OCI-LY1 (cell line): Measurements from ENCODE around the gene YKT6.

Experiments used
- H2AFZ ChIP-seq: fragments of 200-600 bp; sonication (generic), shearing (Covaris generic); 2 replicates; pipeline ENCODE4 v1.6.0; 2014; ENCODE audit warnings: antibody characterized with exemption, mild to moderate bottlenecking, low read length
- H3F3A ChIP-seq: fragments of 200-600 bp; sonication (generic), shearing (Covaris generic); 2 replicates; pipeline ENCODE4 v1.6.0; 2014; ENCODE audit warnings: mild to moderate bottlenecking, antibody characterized with exemption, low read length, moderate library complexity; ENCODE audit not compliant: insufficient read depth
- H3K27ac ChIP-seq: fragments of 200-600 bp; sonication (generic); 2 replicates; pipeline ENCODE4 v1.5.1; 2014; ENCODE audit warnings: low read length, mixed run types, mild to moderate bottlenecking, low read depth; ENCODE audit not compliant: poor library complexity, severe bottlenecking
- H3K27me3 ChIP-seq: fragments of 200-600 bp; sonication (generic); 2 replicates; pipeline ENCODE4 v1.6.0; 2014; ENCODE audit warnings: antibody characterized with exemption, mild to moderate bottlenecking, low read length, moderate library complexity; ENCODE audit not compliant: insufficient read depth
- H3K36me3 ChIP-seq: fragments of 200-600 bp; sonication (generic); 2 replicates; pipeline ENCODE4 v1.6.1; 2014; ENCODE audit warnings: mild to moderate bottlenecking, antibody characterized with exemption, low read length, moderate library complexity, mixed read lengths; ENCODE audit not compliant: insufficient read depth
- H3K4me1 ChIP-seq: fragments of 200-600 bp; sonication (generic); 2 replicates; pipeline ENCODE4 v1.5.1; 2014; ENCODE audit warnings: mild to moderate bottlenecking, low read length, moderate library complexity; ENCODE audit not compliant: insufficient read depth, severe bottlenecking
- H3K4me2 ChIP-seq: fragments of 200-600 bp; sonication (generic), shearing (Covaris generic); 2 replicates; pipeline ENCODE4 v1.6.1; 2014; ENCODE audit warnings: low read length
- H3K4me3 ChIP-seq: fragments of 200-600 bp; sonication (generic); 2 replicates; pipeline ENCODE4 v1.5.1; 2014; ENCODE audit warnings: low read length, low read depth, mild to moderate bottlenecking, mixed read lengths; ENCODE audit not compliant: poor library complexity, severe bottlenecking
- H3K79me2 ChIP-seq: fragments of 200-600 bp; shearing (Covaris generic); 2 replicates; pipeline ENCODE4 v1.6.1; 2016; ENCODE audit warnings: mixed run types, low read length, mixed read lengths; ENCODE audit not compliant: insufficient read depth
- H3K9ac ChIP-seq: fragments of 200-600 bp; sonication (generic), shearing (Covaris generic); 2 replicates; pipeline ENCODE4 v1.6.1; 2014; ENCODE audit warnings: mild to moderate bottlenecking, low read length, mixed read lengths
- H3K9me2 ChIP-seq: fragments of 200-600 bp; sonication (generic), shearing (Covaris generic); 2 replicates; pipeline ENCODE4 v1.6.1; 2014; ENCODE audit warnings: low read depth, mild to moderate bottlenecking, low read length, mixed read lengths
- H3K9me3 ChIP-seq: fragments of 200-600 bp; shearing (Covaris generic); 2 replicates; pipeline ENCODE4 v1.6.1; 2014; ENCODE audit warnings: low read length, mixed read lengths
- H4K20me1 ChIP-seq: fragments of 200-600 bp; sonication (generic), shearing (Covaris generic); 2 replicates; pipeline ENCODE4 v1.6.0; 2016; ENCODE audit warnings: mild to moderate bottlenecking, low read length; ENCODE audit not compliant: insufficient read depth
- CTCF ChIP-seq: fragments of 200-600 bp; sonication (generic), shearing (Covaris generic); IDR thresholded peaks from 2 replicates; pipeline ENCODE4 v1.5.1; 2017; ENCODE audit warnings: mild to moderate bottlenecking, antibody characterized with exemption, low read length, moderate library complexity, mixed read lengths
- EZH2 ChIP-seq: fragments of 200-600 bp; sonication (generic), shearing (Covaris generic); IDR thresholded peaks from 2 replicates; pipeline ENCODE4 v1.8.0; 2017; ENCODE audit warnings: borderline replicate concordance, mixed run types, mild to moderate bottlenecking, antibody characterized with exemption, low read length, moderate library complexity, mixed read lengths

Gene YKT6

GRCh38 chr7:44188480-44189225 lies 12.1 kb upstream of the YKT6 start:
- H3K9me2 ChIP-seq = no peaks in the 10 kb centered on the region
- no peaks in the 10 kb centered on the region for H3K4me1 ChIP-seq
- no peaks in the 10 kb centered on the region for H3K9me3 ChIP-seq
- no peaks in the 10 kb centered on the region for H3F3A ChIP-seq
- no peak overlapping the region for H3K27ac ChIP-seq
- H3K36me3 ChIP-seq = no peaks in the 10 kb centered on the region; the same call in 1 of the 2 replicates
- no peak overlapping the region for H2AFZ ChIP-seq
- no peak overlapping the region for H3K4me3 ChIP-seq
- H4K20me1 ChIP-seq = no peaks in the 10 kb centered on the region
- no peak for TF ChIP-seq EZH2
- TF ChIP-seq CTCF = no peak
- no peak overlapping the region for H3K4me2 ChIP-seq
- H3K27me3 ChIP-seq = peaks cover 9% of the 10 kb centered on the region; the same call in 1 of the 2 replicates
- no peaks in the 10 kb centered on the region for H3K79me2 ChIP-seq
- no peak overlapping the region for H3K9ac ChIP-seq

GRCh38 chr7:44189286-44189992 lies 11.3 kb upstream of the YKT6 start, which contains the start of gene GCK:
Gene GCK, minus strand, starts transcription at chr7:44189439. Its CDS starts 486 bp downstream, at chr7:44188953.
- no peak for TF ChIP-seq CTCF
- no peak for TF ChIP-seq EZH2
- H2AFZ ChIP-seq = no peak within 1 kb of the TSS
- H3K79me2 ChIP-seq = no peaks in the 10 kb centered on the region
- no peak within 1 kb of the TSS for H3K27ac ChIP-seq
- no peak within 1 kb of the TSS for H3K4me3 ChIP-seq
- no peaks in the 10 kb centered on the region for H3K9me2 ChIP-seq
- H3K27me3 ChIP-seq = peaks cover 9% of the 10 kb centered on the region; the same call in 1 of the 2 replicates
- H3K36me3 ChIP-seq = no peaks in the 10 kb centered on the region; the same call in 1 of the 2 replicates
- no peaks in the 10 kb centered on the region for H3K9me3 ChIP-seq
- no peaks in the 10 kb centered on the region for H3K4me1 ChIP-seq
- no peaks in the 10 kb centered on the region for H3F3A ChIP-seq
- no peak within 1 kb of the TSS for H3K4me2 ChIP-seq
- no peaks in the 10 kb centered on the region for H4K20me1 ChIP-seq
- H3K9ac ChIP-seq = no peak within 1 kb of the TSS

GRCh38 chr7:44189993-44190872 lies 10.5 kb upstream of the YKT6 start:
- Histone ChIP-seq H3K4me1 (no peaks in the 10 kb centered on the region), H4K20me1 (no peaks in the 10 kb centered on the region), H2AFZ (no peak overlapping the region), H3K9me2 (no peaks in the 10 kb centered on the region), H3K36me3 (no peaks in the 10 kb centered on the region; the same call in 1 of the 2 replicates), H3K4me3 (no peak overlapping the region), H3K27ac (no peak overlapping the region), H3K4me2 (no peak overlapping the region), H3K79me2 (no peaks in the 10 kb centered on the region), H3K27me3 (peaks cover 9% of the 10 kb centered on the region; the same call in 1 of the 2 replicates), H3K9ac (no peak overlapping the region), H3F3A (no peaks in the 10 kb centered on the region), H3K9me3 (no peaks in the 10 kb centered on the region)
- no peak for TF ChIP-seq EZH2
- no peak for TF ChIP-seq CTCF
